OCI-LY1 (cell line): ENCODE results near the gene GANC.

Experiments used
- H2AFZ ChIP-seq: fragments of 200-600 bp; sonication (generic), shearing (Covaris generic); 2 replicates; pipeline ENCODE4 v1.6.0; 2014; ENCODE audit warnings: antibody characterized with exemption, mild to moderate bottlenecking, low read length
- H3F3A ChIP-seq: fragments of 200-600 bp; sonication (generic), shearing (Covaris generic); 2 replicates; pipeline ENCODE4 v1.6.0; 2014; ENCODE audit warnings: mild to moderate bottlenecking, antibody characterized with exemption, low read length, moderate library complexity; ENCODE audit not compliant: insufficient read depth
- H3K27ac ChIP-seq: fragments of 200-600 bp; sonication (generic); 2 replicates; pipeline ENCODE4 v1.5.1; 2014; ENCODE audit warnings: low read length, mixed run types, mild to moderate bottlenecking, low read depth; ENCODE audit not compliant: poor library complexity, severe bottlenecking
- H3K27me3 ChIP-seq: fragments of 200-600 bp; sonication (generic); 2 replicates; pipeline ENCODE4 v1.6.0; 2014; ENCODE audit warnings: antibody characterized with exemption, mild to moderate bottlenecking, low read length, moderate library complexity; ENCODE audit not compliant: insufficient read depth
- H3K36me3 ChIP-seq: fragments of 200-600 bp; sonication (generic); 2 replicates; pipeline ENCODE4 v1.6.1; 2014; ENCODE audit warnings: mild to moderate bottlenecking, antibody characterized with exemption, low read length, moderate library complexity, mixed read lengths; ENCODE audit not compliant: insufficient read depth
- H3K4me1 ChIP-seq: fragments of 200-600 bp; sonication (generic); 2 replicates; pipeline ENCODE4 v1.5.1; 2014; ENCODE audit warnings: mild to moderate bottlenecking, low read length, moderate library complexity; ENCODE audit not compliant: insufficient read depth, severe bottlenecking
- H3K4me2 ChIP-seq: fragments of 200-600 bp; sonication (generic), shearing (Covaris generic); 2 replicates; pipeline ENCODE4 v1.6.1; 2014; ENCODE audit warnings: low read length
- H3K4me3 ChIP-seq: fragments of 200-600 bp; sonication (generic); 2 replicates; pipeline ENCODE4 v1.5.1; 2014; ENCODE audit warnings: low read length, low read depth, mild to moderate bottlenecking, mixed read lengths; ENCODE audit not compliant: poor library complexity, severe bottlenecking
- H3K79me2 ChIP-seq: fragments of 200-600 bp; shearing (Covaris generic); 2 replicates; pipeline ENCODE4 v1.6.1; 2016; ENCODE audit warnings: mixed run types, low read length, mixed read lengths; ENCODE audit not compliant: insufficient read depth
- H3K9ac ChIP-seq: fragments of 200-600 bp; sonication (generic), shearing (Covaris generic); 2 replicates; pipeline ENCODE4 v1.6.1; 2014; ENCODE audit warnings: mild to moderate bottlenecking, low read length, mixed read lengths
- H3K9me2 ChIP-seq: fragments of 200-600 bp; sonication (generic), shearing (Covaris generic); 2 replicates; pipeline ENCODE4 v1.6.1; 2014; ENCODE audit warnings: low read depth, mild to moderate bottlenecking, low read length, mixed read lengths
- H3K9me3 ChIP-seq: fragments of 200-600 bp; shearing (Covaris generic); 2 replicates; pipeline ENCODE4 v1.6.1; 2014; ENCODE audit warnings: low read length, mixed read lengths
- H4K20me1 ChIP-seq: fragments of 200-600 bp; sonication (generic), shearing (Covaris generic); 2 replicates; pipeline ENCODE4 v1.6.0; 2016; ENCODE audit warnings: mild to moderate bottlenecking, low read length; ENCODE audit not compliant: insufficient read depth
- CTCF ChIP-seq: fragments of 200-600 bp; sonication (generic), shearing (Covaris generic); IDR thresholded peaks from 2 replicates; pipeline ENCODE4 v1.5.1; 2017; ENCODE audit warnings: mild to moderate bottlenecking, antibody characterized with exemption, low read length, moderate library complexity, mixed read lengths
- EZH2 ChIP-seq: fragments of 200-600 bp; sonication (generic), shearing (Covaris generic); IDR thresholded peaks from 2 replicates; pipeline ENCODE4 v1.8.0; 2017; ENCODE audit warnings: borderline replicate concordance, mixed run types, mild to moderate bottlenecking, antibody characterized with exemption, low read length, moderate library complexity, mixed read lengths

Gene GANC

GRCh38 chr15:42329992-42330391, 57.0 kb downstream of the GANC start:
- Histone ChIP-seq H3K4me3 (no peak overlapping the region), H4K20me1 (no peaks in the 10 kb centered on the region)

GRCh38 chr15:42331235-42331634, 58.2 kb downstream of the GANC start:
- H3K9me2 ChIP-seq: no peaks in the 10 kb centered on the region
- no peak overlapping the region for H3K4me2 ChIP-seq
- H3F3A ChIP-seq: no peaks in the 10 kb centered on the region
- no peaks in the 10 kb centered on the region for H3K36me3 ChIP-seq
- H4K20me1 ChIP-seq: no peaks in the 10 kb centered on the region
- H3K27ac ChIP-seq: no peak overlapping the region
- 0 out of 2 replicates have a peak, but pooled peaks cover 3% of the 10 kb centered on the region for H3K9me3 ChIP-seq
- H3K4me3 ChIP-seq: no peak overlapping the region
- no peak overlapping the region for H2AFZ ChIP-seq
- H3K4me1 ChIP-seq: no peaks in the 10 kb centered on the region
- no peaks in the 10 kb centered on the region for H3K27me3 ChIP-seq
- H3K9ac ChIP-seq: no peak overlapping the region
- no peaks in the 10 kb centered on the region for H3K79me2 ChIP-seq
- TF ChIP-seq EZH2: no peak
- no peak for TF ChIP-seq CTCF

More at GRCh38 chr15:42329992-42330391, 57.0 kb downstream of the GANC start:
- Histone ChIP-seq H3F3A (no peaks in the 10 kb centered on the region), H2AFZ (no peak overlapping the region), H3K27me3 (no peaks in the 10 kb centered on the region), H3K9ac (no peak overlapping the region), H3K4me2 (no peak overlapping the region), H3K9me2 (no peaks in the 10 kb centered on the region), H3K36me3 (no peaks in the 10 kb centered on the region), H3K9me3 (0 out of 2 replicates have a peak, but pooled peaks cover 3% of the 10 kb centered on the region), H3K27ac (no peak overlapping the region), H3K4me1 (no peaks in the 10 kb centered on the region), H3K79me2 (no peaks in the 10 kb centered on the region)
- TF ChIP-seq EZH2 (no peak), CTCF (no peak)

GRCh38 chr15:42332331-42332730, 59.3 kb downstream of the GANC start:
- Histone ChIP-seq H4K20me1 (no peaks in the 10 kb centered on the region), H3K4me2 (no peak overlapping the region), H3K9me3 (0 out of 2 replicates have a peak, but pooled peaks cover 3% of the 10 kb centered on the region), H2AFZ (no peak overlapping the region), H3K9ac (no peak overlapping the region), H3F3A (no peaks in the 10 kb centered on the region), H3K27me3 (no peaks in the 10 kb centered on the region), H3K4me1 (no peaks in the 10 kb centered on the region), H3K4me3 (no peak overlapping the region), H3K9me2 (no peaks in the 10 kb centered on the region), H3K27ac (no peak overlapping the region), H3K79me2 (no peaks in the 10 kb centered on the region), H3K36me3 (no peaks in the 10 kb centered on the region)
- TF ChIP-seq CTCF: no peak
- no peak for TF ChIP-seq EZH2
